ENCODE results near the gene NEFH.
A peak's percentile ranks its signal among the peaks of the same experiment; 100 is the strongest.
"Not testable (repeated sequence)": the region's sequence is repeated elsewhere in the genome, so short reads cannot be mapped to it uniquely, and the experiment has no call there.

Gene NEFH

GRCh38 chr22:29463629-29464028 lies 16.4 kb upstream of the NEFH start:
- no peak for DNase-seq

GRCh38 chr22:29464581-29464980 lies 15.4 kb upstream of the NEFH start:
- no peak for DNase-seq

GRCh38 chr22:29469755-29470154 lies 10.3 kb upstream of the NEFH start:
- DNase-seq, result no peak

GRCh38 chr22:29470159-29470855 lies 9.7 kb upstream of the NEFH start:
- peak in 1 of 2 experiments; percentile 43 for DNase-seq

GRCh38 chr22:29473001-29473400 lies 7.0 kb upstream of the NEFH start:
- DNase-seq, result no peak

GRCh38 chr22:29475550-29475949 lies 4.5 kb upstream of the NEFH start:
- DNase-seq, result no peak

GRCh38 chr22:29476116-29476515 lies 3.9 kb upstream of the NEFH start:
- DNase-seq, result no peak

- DNase-seq, result no peak
Observed at GRCh38 chr22:29477723-29478318, 2.2 kb upstream of the NEFH start.

- DNase-seq, result no peak
Observed at GRCh38 chr22:29478326-29479276, 1.4 kb upstream of the NEFH start.

- DNase-seq, result no peak
Observed at GRCh38 chr22:29480262-29480511, 169 bp downstream of the NEFH start.

GRCh38 chr22:29480512-29481264 lies 670 bp downstream of the NEFH start:
- peak; percentile 86 to 89 for DNase-seq

- DNase-seq, result no peak
Observed at GRCh38 chr22:29481265-29482000, 1.4 kb downstream of the NEFH start.

GRCh38 chr22:29482253-29482652 lies 2.2 kb downstream of the NEFH start:
- DNase-seq, result no peak

GRCh38 chr22:29482726-29483125 lies 2.7 kb downstream of the NEFH start:
- no peak for DNase-seq

GRCh38 chr22:29483254-29483653 lies 3.2 kb downstream of the NEFH start:
- DNase-seq, result no peak

- DNase-seq, result no peak
Observed at GRCh38 chr22:29484642-29485041, 4.6 kb downstream of the NEFH start.

GRCh38 chr22:29485448-29485847 lies 5.4 kb downstream of the NEFH start:
- no peak for DNase-seq

GRCh38 chr22:29487426-29487986 lies 7.5 kb downstream of the NEFH start:
- DNase-seq, result no peak

- DNase-seq, result not testable (repeated sequence)
Observed at GRCh38 chr22:29489127-29489780, 9.2 kb downstream of the NEFH start.

GRCh38 chr22:29491012-29491411 lies 11.0 kb downstream of the NEFH start:
- DNase-seq, result no peak

GRCh38 chr22:29493636-29494035 lies 13.6 kb downstream of the NEFH start:
- DNase-seq, result no peak

- DNase-seq, result no peak
Observed at GRCh38 chr22:29499852-29500251, 19.8 kb downstream of the NEFH start.

Measured in NCI-H1930 (cell line).